Lower lobe of right lung (tissue), 2 donors: ENCODE measurements around the gene AJM1. TPM values are rescaled to one million over a fixed set of nuclear protein-coding genes. Genes with fewer than 3 reads are reported as not detected.

ENCODE experiments used
- ATAC-seq, 2 donors: fragments of 200-7000 bp; cut with Tn5 transposase; one replicate each; pipeline ENCODE4 v1.9.1; 2020 to 2022; ENCODE audit warnings: mild to moderate bottlenecking in 2 of 2, moderate library complexity in 2 of 2
- DNase-seq: peaks from one replicate; pipeline ENCODE4 v3.0.0-alpha.2; 2020
- H3K27ac ChIP-seq: fragments of 200-600 bp; one replicate; pipeline ENCODE4 v1.8.0; 2022
- H3K27me3 ChIP-seq: fragments of 200-600 bp; one replicate; pipeline ENCODE4 v1.8.0; 2022; ENCODE audit warnings: low read depth
- H3K36me3 ChIP-seq: fragments of 200-600 bp; one replicate; pipeline ENCODE4 v1.8.0; 2022; ENCODE audit warnings: mild to moderate bottlenecking
- H3K4me1 ChIP-seq: fragments of 200-600 bp; one replicate; pipeline ENCODE4 v1.8.0; 2022
- H3K4me3 ChIP-seq: fragments of 200-600 bp; one replicate; pipeline ENCODE4 v1.8.0; 2022; ENCODE audit warnings: mild to moderate bottlenecking
- H3K9me3 ChIP-seq: fragments of 200-600 bp; one replicate; pipeline ENCODE4 v1.8.0; 2022
- intact Hi-C: fragments of 100-400 bp; cut with DNase I; formaldehyde crosslinking; loops from one replicate; pipeline ENCODE4 v1.11.0; 2022
- total RNA-seq: library from RNA; stranded (reverse); fragmentation: NEBNext Ultra II Directional; extraction: Animal tissue kit (Norgen Biotek cat#: 25700); gene quantifications from one replicate; pipeline ENCODE4 v1.2.1, GENCODE V29; 2021
- TF ChIP-seq, protein P1 (sequence below): fragments of 200-600 bp; IDR thresholded peaks from one replicate; pipeline ENCODE4 v1.8.0; 2022; ENCODE audit warnings: antibody characterized with exemption, mild to moderate bottlenecking
- donor health status: DM: no; HTN: yes; CAD: no; lungs with severe emphysema.

Gene AJM1
- total RNA-seq, 1 donor from 2014 or later: 3.5 TPM

- H3K4me1 ChIP-seq: peaks cover 27% of the 10 kb centered on the region
- H3K9me3 ChIP-seq: no peaks in the 10 kb centered on the region
- peaks cover 13% of the 10 kb centered on the region for H3K27me3 ChIP-seq
- peak overlapping the region; percentile 94 for H3K4me3 ChIP-seq
- no peak for DNase-seq
- intact Hi-C loops: no loop called here
- TF ChIP-seq, protein P1, sequence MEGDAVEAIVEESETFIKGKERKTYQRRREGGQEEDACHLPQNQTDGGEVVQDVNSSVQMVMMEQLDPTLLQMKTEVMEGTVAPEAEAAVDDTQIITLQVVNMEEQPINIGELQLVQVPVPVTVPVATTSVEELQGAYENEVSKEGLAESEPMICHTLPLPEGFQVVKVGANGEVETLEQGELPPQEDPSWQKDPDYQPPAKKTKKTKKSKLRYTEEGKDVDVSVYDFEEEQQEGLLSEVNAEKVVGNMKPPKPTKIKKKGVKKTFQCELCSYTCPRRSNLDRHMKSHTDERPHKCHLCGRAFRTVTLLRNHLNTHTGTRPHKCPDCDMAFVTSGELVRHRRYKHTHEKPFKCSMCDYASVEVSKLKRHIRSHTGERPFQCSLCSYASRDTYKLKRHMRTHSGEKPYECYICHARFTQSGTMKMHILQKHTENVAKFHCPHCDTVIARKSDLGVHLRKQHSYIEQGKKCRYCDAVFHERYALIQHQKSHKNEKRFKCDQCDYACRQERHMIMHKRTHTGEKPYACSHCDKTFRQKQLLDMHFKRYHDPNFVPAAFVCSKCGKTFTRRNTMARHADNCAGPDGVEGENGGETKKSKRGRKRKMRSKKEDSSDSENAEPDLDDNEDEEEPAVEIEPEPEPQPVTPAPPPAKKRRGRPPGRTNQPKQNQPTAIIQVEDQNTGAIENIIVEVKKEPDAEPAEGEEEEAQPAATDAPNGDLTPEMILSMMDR: no peak
- H3K27ac ChIP-seq: peak overlapping the region; percentile 86
- ATAC-seq: no peak
- H3K36me3 ChIP-seq: peaks cover 16% of the 10 kb centered on the region
Measured at GRCh38 chr9:136849960-136850865, 7.9 kb downstream of the AJM1 start.

- H3K27me3 ChIP-seq: peaks cover 5% of the 10 kb centered on the region
- intact Hi-C loops: no loop called here
- H3K9me3 ChIP-seq: no peaks in the 10 kb centered on the region
Measured at GRCh38 chr9:136850866-136851775, 8.8 kb downstream of the AJM1 start.

GRCh38 chr9:136851941-136852663 lies 9.8 kb downstream of the AJM1 start, which contains the start of gene MAMDC4:
TSS of gene MAMDC4 (plus strand) at chr9:136852346. CDS start at chr9:136852417, 71 bp downstream.
- no peak for ATAC-seq
- TF ChIP-seq, protein P1: no peak
- peaks cover 25% of the 10 kb centered on the region for H3K4me1 ChIP-seq
- H3K9me3 ChIP-seq: no peaks in the 10 kb centered on the region
- H3K36me3 ChIP-seq: peaks cover 16% of the 10 kb centered on the region
- intact Hi-C loops: no loop called here
- no peak for DNase-seq
- H3K4me3 ChIP-seq: no peak within 1 kb of the TSS
- H3K27me3 ChIP-seq: no peaks in the 10 kb centered on the region
- H3K27ac ChIP-seq: no peak within 1 kb of the TSS

More at GRCh38 chr9:136850866-136851775, 8.8 kb downstream of the AJM1 start:
- Histone ChIP-seq H3K36me3 (peaks cover 16% of the 10 kb centered on the region), H3K4me1 (peaks cover 27% of the 10 kb centered on the region), H3K27ac (no peak overlapping the region), H3K4me3 (no peak overlapping the region)
- DNase-seq (no peak), ATAC-seq (no peak)
- TF ChIP-seq, protein P1: no peak

- TF ChIP-seq, protein P1: no peak
- intact Hi-C loops: no loop called here
- no peak overlapping the region for H3K4me3 ChIP-seq
- H3K4me1 ChIP-seq: peaks cover 19% of the 10 kb centered on the region
- H3K36me3 ChIP-seq: peaks cover 16% of the 10 kb centered on the region
- DNase-seq (no peak), ATAC-seq (no peak)
- H3K9me3 ChIP-seq: no peaks in the 10 kb centered on the region
- no peaks in the 10 kb centered on the region for H3K27me3 ChIP-seq
- H3K27ac ChIP-seq: no peak overlapping the region
Measured at GRCh38 chr9:136852664-136853595, 10.7 kb downstream of the AJM1 start.
